Mesangial cell (primary cell): ENCODE measurements around the gene PSMA7. TPM values are rescaled to one million over a fixed set of nuclear protein-coding genes. Genes with fewer than 3 reads are reported as not detected.

ENCODE experiments used
- total RNA-seq: library from RNA; depleted of rRNA; stranded (reverse); fragments of >200 nt; gene quantifications from 2 replicates; pipeline ENCODE4 v1.2.3, GENCODE V29; 2015

Gene PSMA7
- 197 and 420 TPM in 2 replicates for total RNA-seq

GRCh38 chr20:62143081-62143956 is at the start of gene PSMA7, which contains the start of gene SS18L1:
PSMA7 (minus strand) TSS chr20:62143394; CDS start chr20:62143303, 91 bp downstream.
SS18L1 (plus strand) TSS chr20:62143769; CDS start chr20:62143821, 52 bp downstream.

DNA sequence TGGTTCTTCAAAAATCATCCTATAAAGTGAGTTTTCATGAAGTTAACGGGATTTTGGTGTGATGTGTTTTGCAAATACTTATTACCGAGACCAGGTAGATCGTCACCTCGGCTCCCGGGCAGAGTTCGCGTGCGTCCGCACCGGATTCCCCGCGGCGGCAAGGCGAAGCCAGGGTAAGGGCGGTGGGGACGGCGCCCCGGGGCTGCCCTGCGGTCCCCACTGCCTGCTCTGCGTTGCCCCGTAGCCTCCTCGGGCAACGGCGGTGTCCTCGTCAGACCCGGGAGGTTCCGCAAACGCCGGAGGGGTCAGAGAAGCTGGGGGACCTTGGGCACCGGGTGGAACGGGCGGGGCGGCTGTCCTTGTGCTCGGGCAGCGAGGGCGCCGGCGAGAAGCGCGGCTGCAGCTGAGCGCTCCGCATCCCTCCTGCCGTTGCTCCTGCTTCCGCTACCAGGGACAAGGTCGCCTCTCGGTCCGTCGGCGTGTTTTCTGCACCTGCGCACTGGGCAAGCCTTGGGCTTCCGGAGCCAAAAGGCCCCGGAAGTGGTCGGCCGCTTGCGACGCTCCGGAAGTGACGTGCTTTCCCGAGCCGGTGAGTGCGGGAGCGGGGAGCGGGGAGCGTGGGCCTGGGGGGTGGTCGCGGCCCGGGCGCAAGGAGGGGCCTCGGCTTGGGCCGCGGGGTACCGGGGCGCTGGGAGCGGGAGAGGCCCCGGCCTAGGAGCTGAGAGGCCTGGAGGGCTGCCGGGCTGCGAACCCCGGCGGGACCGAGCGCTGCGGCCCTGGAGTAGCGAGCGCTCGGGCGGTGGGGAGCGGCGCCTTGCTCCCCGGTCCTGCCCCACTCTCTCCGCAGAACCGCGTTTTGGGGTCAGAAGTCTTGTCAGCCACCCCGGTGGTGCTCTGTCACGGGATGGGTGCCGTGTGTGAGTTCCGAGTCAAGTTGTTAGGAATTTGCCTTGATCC is 39.6 kb upstream of the PSMA7 start, which contains the start of gene MTG2:
MTG2 (plus strand) TSS at position 560 of the 957 bp plus-strand sequence. CDS start 10,393 bp downstream, outside the sequence.

GRCh38 chr20:62121776-62122653 is 21.2 kb downstream of the PSMA7 start, which contains the start of gene LSM14B:
LSM14B (plus strand) TSS chr20:62122475; CDS start chr20:62122667, 192 bp downstream.

Other genes with a start within 250 kb of the PSMA7 start
- gene TAF4, start 77.5 kb downstream of the PSMA7 start, total RNA-seq: 5.1 and 6.6 TPM in 2 replicates
- 22.1 and 27.5 TPM in 2 replicates for gene LSM14B, start 20.9 kb downstream of the PSMA7 start, total RNA-seq
- gene SS18L1, start 375 bp upstream of the PSMA7 start, total RNA-seq: 11.7 and 18.9 TPM in 2 replicates
- gene MTG2, start 39.6 kb upstream of the PSMA7 start, total RNA-seq: 22.6 and 27.4 TPM in 2 replicates
- not detected in 2 replicates for gene HRH3, start 76.9 kb upstream of the PSMA7 start, total RNA-seq
- gene OSBPL2, start 95.1 kb upstream of the PSMA7 start, total RNA-seq: 11.4 and 15.8 TPM in 2 replicates
- gene ADRM1, start 159.6 kb upstream of the PSMA7 start, total RNA-seq: 161 and 254 TPM in 2 replicates
- gene LAMA5, start 223.9 kb upstream of the PSMA7 start, total RNA-seq: 226 and 838 TPM in 2 replicates
- 1,188 and 1,768 TPM in 2 replicates for gene RPS21, start 243.7 kb upstream of the PSMA7 start, total RNA-seq